Iris pigment epithelial cell (primary cell): ENCODE measurements around the gene NFE2L1.
A peak's percentile ranks its signal among the peaks of the same experiment; 100 is the strongest.
"Not testable (repeated sequence)": the region's sequence is repeated elsewhere in the genome, so short reads cannot be mapped to it uniquely, and the experiment has no call there.

Experiments used
- DNase-seq: peaks from one replicate; pipeline ENCODE4 v3.0.0-alpha.2; 2011; ENCODE audit warnings: low read depth

NFE2L1 gene, protein sequence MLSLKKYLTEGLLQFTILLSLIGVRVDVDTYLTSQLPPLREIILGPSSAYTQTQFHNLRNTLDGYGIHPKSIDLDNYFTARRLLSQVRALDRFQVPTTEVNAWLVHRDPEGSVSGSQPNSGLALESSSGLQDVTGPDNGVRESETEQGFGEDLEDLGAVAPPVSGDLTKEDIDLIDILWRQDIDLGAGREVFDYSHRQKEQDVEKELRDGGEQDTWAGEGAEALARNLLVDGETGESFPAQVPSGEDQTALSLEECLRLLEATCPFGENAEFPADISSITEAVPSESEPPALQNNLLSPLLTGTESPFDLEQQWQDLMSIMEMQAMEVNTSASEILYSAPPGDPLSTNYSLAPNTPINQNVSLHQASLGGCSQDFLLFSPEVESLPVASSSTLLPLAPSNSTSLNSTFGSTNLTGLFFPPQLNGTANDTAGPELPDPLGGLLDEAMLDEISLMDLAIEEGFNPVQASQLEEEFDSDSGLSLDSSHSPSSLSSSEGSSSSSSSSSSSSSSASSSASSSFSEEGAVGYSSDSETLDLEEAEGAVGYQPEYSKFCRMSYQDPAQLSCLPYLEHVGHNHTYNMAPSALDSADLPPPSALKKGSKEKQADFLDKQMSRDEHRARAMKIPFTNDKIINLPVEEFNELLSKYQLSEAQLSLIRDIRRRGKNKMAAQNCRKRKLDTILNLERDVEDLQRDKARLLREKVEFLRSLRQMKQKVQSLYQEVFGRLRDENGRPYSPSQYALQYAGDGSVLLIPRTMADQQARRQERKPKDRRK

GRCh38 chr17:48047741-48048383, at the start of gene NFE2L1:
TSS of gene NFE2L1 (plus strand) at chr17:48048359. CDS start at chr17:48051119, 2,760 bp downstream.
- DNase-seq: peak; percentile 100

DNA sequence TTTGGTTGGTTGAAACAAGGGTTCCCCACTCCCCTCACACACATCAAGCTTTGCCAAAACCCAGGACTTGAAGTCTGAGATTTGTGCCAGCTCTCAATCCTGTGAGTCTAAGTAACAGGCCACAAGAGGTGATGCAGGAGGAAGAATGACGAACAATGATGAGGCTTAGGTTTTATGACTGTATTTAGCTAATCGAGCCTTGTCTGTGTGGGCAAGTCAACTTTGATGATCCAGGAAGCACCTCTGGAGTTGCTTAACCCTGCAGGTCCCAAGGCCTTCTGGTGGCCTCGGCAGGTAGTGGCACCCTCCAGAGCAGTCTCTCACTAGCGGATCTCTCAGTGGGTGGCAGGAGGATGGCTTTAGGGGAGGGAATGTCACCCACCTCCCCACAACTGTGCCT, 48.6 kb upstream of the NFE2L1 start:
- DNase-seq: no peak

DNA sequence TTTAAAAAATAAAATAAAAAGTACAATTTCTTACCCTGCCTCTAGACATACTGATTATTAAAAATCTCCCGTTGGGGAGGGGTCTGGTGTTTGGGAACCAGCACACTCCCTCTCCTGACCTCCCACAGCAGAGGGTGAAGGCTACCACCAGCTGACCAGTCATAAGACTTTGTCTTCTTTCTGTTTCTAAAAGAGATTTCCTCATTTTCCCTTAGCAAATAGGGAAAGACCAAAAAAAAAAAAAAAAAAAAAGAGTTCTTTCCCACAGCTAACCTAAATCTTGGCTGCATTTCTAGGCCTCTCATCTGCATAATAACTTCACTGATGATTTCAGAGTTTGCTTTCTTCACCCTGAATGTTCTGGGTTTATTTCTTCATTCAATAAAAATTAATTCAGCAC, 47.0 kb upstream of the NFE2L1 start:
- DNase-seq: no peak

DNA sequence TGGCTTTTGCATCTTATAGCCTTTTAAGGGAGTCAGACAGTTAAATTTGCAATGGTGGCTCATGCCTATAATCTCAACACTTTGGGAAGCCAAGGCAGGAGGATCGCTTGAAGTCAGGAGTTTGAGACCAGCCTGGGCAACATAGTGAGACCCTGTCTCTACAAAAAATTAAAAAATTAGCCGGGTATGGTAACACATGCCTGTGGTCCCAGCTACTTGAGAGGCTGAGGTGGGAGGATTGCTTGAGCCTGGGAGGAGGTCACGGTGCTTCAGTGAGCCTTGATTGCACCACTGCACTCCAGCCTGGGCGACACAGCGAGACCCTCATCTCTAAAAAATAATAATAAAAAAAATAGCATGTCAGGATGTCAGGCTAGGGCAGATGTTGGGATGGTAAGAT, 46.5 kb upstream of the NFE2L1 start:
- not testable (repeated sequence) for DNase-seq

GRCh38 chr17:48002266-48002915, 45.8 kb upstream of the NFE2L1 start:
- peak; percentile 86 for DNase-seq

- peak; percentile 40 for DNase-seq
Measured at GRCh38 chr17:48002916-48003416, 45.2 kb upstream of the NFE2L1 start.

GRCh38 chr17:48003417-48004151, 44.6 kb upstream of the NFE2L1 start:
- no peak for DNase-seq

DNA sequence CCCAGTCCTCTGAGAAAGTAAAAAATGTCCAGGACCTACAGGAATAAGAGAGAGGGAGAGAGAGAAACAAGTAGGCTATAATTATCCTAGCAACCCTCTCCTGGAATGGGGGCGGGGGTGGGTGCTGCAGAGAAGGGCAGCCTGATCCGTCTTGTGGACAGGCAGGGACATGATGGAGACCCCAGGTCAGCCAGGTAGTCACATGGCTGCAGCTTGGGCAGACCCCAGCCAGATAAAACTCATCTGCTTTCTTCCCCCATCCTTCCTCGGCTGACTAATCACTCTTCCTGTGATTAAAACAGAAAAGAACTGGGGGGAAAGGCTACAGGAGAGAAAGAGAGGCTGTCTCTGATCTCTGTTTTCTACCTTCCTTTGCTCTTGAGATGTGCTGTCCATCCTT, 43.2 kb upstream of the NFE2L1 start:
- DNase-seq: no peak

- no peak for DNase-seq
Measured at GRCh38 chr17:48006936-48007709, 41.0 kb upstream of the NFE2L1 start.

DNA sequence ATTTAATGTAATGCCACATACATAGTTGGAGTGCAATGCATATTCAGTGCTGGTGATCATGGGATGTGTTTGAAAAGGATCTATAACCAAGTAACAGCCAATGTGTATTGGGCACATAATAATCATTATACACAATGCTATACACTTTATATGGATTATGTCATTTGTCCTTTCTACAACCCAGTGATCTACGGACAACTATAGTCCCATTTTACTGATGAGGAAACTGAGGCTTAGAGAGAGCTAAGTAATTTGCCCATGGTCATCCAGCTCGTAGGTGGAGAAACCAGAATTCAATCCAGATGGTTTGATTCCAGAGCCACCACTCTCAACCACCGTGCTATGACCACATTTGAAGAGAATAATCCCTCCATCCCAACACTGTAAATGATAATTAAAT, 38.0 kb upstream of the NFE2L1 start:
- no peak for DNase-seq

DNA sequence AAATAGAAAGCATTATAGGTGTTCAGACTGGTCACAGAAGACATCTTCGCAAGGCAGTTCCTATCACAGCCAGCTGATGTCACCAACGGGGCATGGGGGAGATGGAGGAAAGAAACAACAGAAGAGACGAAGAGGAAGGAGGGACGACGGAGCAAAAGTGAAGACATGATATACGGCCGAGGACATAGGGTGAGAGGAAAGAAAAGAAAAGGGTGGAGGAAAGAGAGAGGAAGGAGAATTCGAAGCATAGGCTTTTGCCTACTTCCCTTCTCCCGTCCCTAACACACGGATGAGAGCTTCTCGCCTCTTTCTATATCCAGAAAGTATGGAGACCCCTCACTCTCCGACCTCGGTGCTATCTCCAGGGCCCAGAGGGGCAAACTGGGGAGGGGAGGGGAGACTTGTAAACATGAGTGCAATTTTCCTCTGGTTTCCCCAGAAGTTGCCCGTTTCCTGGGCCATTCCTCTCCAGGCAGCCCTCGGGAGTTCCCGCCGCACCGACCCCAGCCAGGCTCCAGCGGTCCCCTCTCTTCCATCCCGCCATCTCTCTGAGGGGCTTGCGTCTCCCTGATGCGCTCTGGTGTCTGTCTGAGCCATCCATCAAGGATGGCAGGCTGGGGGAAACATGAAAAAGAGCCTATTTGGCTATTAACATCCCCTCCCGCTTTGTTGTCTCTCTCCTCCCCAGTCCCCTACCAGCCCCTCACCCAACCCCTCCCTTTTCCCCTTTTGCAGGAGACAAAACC, 36.6 kb upstream of the NFE2L1 start:
- DNase-seq: no peak

DNA sequence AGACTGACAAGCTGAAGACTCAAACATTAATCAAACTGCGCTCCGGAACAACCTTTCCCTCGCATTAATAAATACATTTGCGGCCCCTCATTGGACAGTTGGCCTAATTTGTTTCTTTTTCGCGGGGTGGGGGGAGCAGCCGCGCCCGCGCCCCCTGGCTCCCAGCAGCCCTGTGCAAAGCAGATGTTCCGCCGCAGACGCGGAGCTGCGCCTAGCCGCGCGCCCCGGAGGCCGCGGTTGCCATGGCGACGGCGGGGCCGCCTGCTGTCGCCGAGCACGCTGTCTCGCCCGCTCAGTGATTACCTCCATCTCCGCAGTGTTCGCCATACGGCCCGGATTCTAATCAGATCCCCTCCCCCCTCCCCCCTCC, 36.0 kb upstream of the NFE2L1 start:
- no peak for DNase-seq

GRCh38 chr17:48012654-48013053, 35.5 kb upstream of the NFE2L1 start:
- no peak for DNase-seq

DNA sequence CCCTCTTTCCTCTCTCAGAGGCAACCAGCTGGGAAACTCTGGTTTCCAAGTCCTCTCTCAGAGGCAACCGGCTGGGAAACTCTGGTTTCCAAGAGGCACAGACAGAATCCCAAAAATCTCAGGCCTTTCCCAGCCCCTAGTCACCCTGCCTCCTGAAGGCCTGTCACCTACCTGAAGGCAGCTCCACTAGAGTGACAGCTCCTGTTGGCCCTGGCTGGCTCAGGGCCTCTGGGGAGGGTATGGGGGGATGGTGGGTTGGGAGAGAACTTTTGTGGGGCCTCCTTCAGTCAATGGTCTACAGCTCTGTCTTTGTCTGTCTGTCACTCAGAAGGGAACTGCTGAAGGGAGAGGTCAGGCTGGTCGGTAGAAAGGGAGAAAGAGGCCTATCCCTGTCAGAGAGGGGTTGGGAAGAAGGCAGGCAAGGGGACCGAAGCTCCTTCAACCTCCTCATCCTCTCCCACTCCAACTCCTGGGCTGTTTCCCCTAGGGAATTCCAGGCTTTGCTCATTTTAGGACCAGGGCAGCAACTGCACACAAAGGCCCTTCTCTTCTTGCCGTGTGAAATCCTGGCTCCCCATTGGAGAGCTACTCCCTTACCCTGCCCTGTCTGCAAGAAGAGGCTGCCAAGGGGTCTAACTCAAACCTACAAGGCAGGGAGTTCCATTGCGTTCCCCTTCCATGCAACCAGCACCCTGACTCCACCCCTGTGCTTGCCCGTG, 34.1 kb upstream of the NFE2L1 start:
- no peak for DNase-seq

DNA sequence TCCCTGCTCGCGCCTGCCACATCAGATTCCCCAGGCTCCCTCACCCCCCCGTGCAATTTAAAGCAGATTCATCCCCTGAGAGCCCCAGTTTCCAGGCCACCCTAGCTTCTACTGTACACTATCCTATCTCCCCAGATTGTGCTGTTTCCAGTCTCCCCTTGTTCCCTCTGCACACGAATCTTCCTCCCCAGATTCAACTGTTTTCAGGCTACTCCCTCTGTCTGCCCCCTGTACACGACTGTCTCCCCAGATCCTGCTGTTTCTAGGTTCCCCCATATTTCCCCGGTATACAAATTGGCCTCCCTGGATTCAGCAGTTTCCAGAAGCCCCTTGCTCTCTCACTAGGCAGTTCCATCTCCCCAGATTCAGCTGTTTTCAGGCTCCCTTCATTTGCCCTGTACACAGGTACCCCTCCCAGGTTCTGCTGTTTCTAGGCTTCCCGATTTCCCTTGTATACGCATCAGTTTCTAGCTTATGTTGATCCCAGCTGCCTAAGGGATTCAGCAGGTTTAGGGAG, 33.5 kb upstream of the NFE2L1 start:
- DNase-seq: no peak

DNA sequence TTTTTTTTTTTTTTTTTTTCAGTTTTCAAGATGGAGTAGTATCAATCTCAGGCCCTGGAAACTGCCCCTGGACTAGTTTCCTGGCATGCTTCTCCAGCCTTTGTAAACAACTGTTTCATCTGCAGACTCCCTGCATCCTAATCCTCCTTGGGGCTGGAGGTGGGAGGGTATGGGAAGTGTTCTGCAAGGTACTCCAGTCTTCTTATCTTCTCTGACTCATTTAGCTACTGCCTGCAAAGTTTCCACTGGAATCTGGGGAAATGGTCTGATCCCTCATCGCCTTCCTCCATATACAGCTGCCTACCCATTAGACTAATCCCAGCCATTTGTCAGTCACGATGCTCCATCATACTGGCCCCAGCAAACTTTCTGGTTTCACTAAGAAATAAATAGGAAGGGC, 32.0 kb upstream of the NFE2L1 start:
- peak; percentile 47 for DNase-seq

- DNase-seq: not testable (repeated sequence)
Measured at GRCh38 chr17:48017817-48018158, 30.4 kb upstream of the NFE2L1 start.

DNA sequence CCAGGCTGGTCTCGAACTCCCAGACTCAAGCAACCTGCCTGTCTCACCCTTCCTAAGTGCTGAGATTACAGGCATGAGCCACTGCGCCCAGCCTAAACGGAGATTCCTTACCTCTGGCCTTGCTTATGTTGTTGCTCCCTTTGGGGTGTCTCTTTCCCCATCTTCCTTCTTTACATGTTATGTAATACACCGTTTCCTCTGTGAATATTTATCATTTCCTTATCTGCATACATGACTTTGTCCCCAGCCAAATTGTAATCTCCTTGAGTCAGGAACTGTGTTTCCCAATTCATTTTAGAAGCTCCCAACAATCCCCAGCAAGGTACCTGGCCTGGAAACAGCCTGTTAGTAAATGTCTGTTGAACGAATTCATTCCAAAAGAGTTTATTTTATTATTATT, 26.2 kb upstream of the NFE2L1 start:
- DNase-seq: no peak

DNA sequence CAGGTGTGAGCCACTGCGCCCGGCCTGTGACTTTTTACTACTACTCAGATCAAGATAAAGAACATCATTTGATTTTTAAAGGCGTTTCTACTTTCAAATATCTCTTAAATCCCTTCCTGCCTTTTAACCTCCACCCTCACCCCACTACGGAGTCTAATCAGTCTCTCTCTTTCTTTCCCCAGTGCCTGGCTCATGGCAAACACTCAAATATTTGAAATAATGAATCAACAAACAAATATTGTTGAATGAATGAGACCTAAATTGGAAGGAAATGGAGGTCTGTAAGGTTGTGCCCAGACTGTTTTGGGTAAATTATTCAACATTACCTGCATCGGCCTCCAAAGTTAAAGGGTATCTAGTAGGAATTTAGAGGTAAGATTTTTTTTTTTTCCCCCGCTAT, 25.3 kb upstream of the NFE2L1 start:
- no peak for DNase-seq
